Mesenchymal stem cell (in vitro differentiated cells and primary cell): ENCODE data around the gene CATSPER3.

ENCODE experiments used
- DNase-seq: peaks from one replicate; pipeline ENCODE4 v3.0.0-alpha.2; 2013
- H2AFZ ChIP-seq: one replicate; pipeline ENCODE4 v1.6.1; 2013; ENCODE audit warnings: low read depth, mild to moderate bottlenecking, control low read depth, inconsistent platforms, low read length, moderate library complexity
- H2AK5ac ChIP-seq: 2 replicates; pipeline ENCODE4 v1.6.1; 2013; ENCODE audit warnings: low read length, moderate library complexity, mild to moderate bottlenecking, inconsistent platforms; ENCODE audit not compliant: severe bottlenecking
- H2BK120ac ChIP-seq: one replicate; pipeline ENCODE4 v1.6.1; 2013; ENCODE audit warnings: low read depth, mild to moderate bottlenecking, inconsistent platforms, low read length, moderate library complexity
- H2BK12ac ChIP-seq, 2 experiments: one replicate each; pipeline ENCODE4 v1.6.1; 2013; ENCODE audit warnings: inconsistent platforms in 2 of 2, low read length in 2 of 2, mild to moderate bottlenecking in 2 of 2, moderate library complexity in 2 of 2, control low read depth in 1 of 2
- H2BK15ac ChIP-seq: one replicate; pipeline ENCODE4 v1.6.1; 2013; ENCODE audit warnings: mild to moderate bottlenecking, low read depth, inconsistent platforms; ENCODE audit not compliant: poor library complexity, severe bottlenecking
- H2BK5ac ChIP-seq: 2 replicates; pipeline ENCODE4 v1.6.1; 2013; ENCODE audit warnings: low read depth, mild to moderate bottlenecking, low read length, control low read depth, inconsistent platforms; ENCODE audit not compliant: poor library complexity, severe bottlenecking
- H3K14ac ChIP-seq, 2 experiments: one replicate each; pipeline ENCODE4 v1.6.1; 2013; ENCODE audit warnings: inconsistent platforms in 2 of 2, low read length in 2 of 2, control low read depth in 1 of 2, mild to moderate bottlenecking in 1 of 2, moderate library complexity in 1 of 2
- H3K18ac ChIP-seq, 2 experiments: one replicate each; pipeline ENCODE4 v1.6.1; 2013; ENCODE audit warnings: inconsistent platforms in 2 of 2, low read length in 2 of 2, control low read depth in 1 of 2, low read depth in 1 of 2, mild to moderate bottlenecking in 1 of 2
- H3K23ac ChIP-seq, 2 experiments: one replicate each; pipeline ENCODE4 v1.6.1; 2013; ENCODE audit warnings: inconsistent platforms in 2 of 2, low read length in 2 of 2, mild to moderate bottlenecking in 2 of 2, moderate library complexity in 2 of 2, control low read depth in 1 of 2
- H3K27ac ChIP-seq: 2 replicates; pipeline ENCODE4 v1.5.1; 2013; ENCODE audit warnings: mild to moderate bottlenecking, moderate library complexity, low read length, control low read depth, inconsistent platforms; ENCODE audit not compliant: poor library complexity, severe bottlenecking
- H3K27me3 ChIP-seq, 2 experiments: 2 replicates each; pipeline versions ENCODE4 v1.6.1 to v1.7.0; 2013; ENCODE audit warnings: low read length in 2 of 2, mild to moderate bottlenecking in 2 of 2, moderate library complexity in 2 of 2, control low read depth in 1 of 2, inconsistent platforms in 1 of 2; ENCODE audit not compliant: control insufficient read depth in 1 of 2, insufficient read depth in 1 of 2
- H3K36me3 ChIP-seq, 2 experiments: 2 replicates each; pipeline versions ENCODE4 v1.6.1 to v1.7.0; 2013; ENCODE audit warnings: low read length in 2 of 2, control low read depth in 1 of 2, inconsistent platforms in 1 of 2, low read depth in 1 of 2, mild to moderate bottlenecking in 1 of 2; ENCODE audit not compliant: insufficient read depth in 2 of 2, control insufficient read depth in 1 of 2
- H3K4ac ChIP-seq, 2 experiments: one replicate each; pipeline ENCODE4 v1.6.1; 2013; ENCODE audit warnings: inconsistent platforms in 2 of 2, low read length in 2 of 2, mild to moderate bottlenecking in 2 of 2, moderate library complexity in 2 of 2, control low read depth in 1 of 2, low read depth in 1 of 2
- H3K4me1 ChIP-seq: 2 replicates; pipeline ENCODE4 v1.6.1; 2013; ENCODE audit warnings: low read depth, low read length, control low read depth; ENCODE audit not compliant: control insufficient read depth, insufficient read depth
- H3K4me2 ChIP-seq: 2 replicates; pipeline ENCODE4 v1.6.1; 2013; ENCODE audit warnings: low read length, mild to moderate bottlenecking, inconsistent platforms; ENCODE audit not compliant: poor library complexity, severe bottlenecking
- H3K4me3 ChIP-seq, 2 experiments: 2 replicates each; pipeline versions ENCODE4 v1.5.1 to v1.7.0; 2013; ENCODE audit warnings: low read length in 2 of 2, mild to moderate bottlenecking in 2 of 2, control low read depth in 1 of 2, low read depth in 1 of 2; ENCODE audit not compliant: insufficient read depth in 1 of 2
- H3K79me1 ChIP-seq: replicated peaks from 2 replicates; pipeline ENCODE4 v1.6.1; 2013; ENCODE audit warnings: mild to moderate bottlenecking, control low read depth, low read length, inconsistent platforms; ENCODE audit not compliant: poor library complexity, severe bottlenecking
- H3K9ac ChIP-seq: 2 replicates; pipeline ENCODE4 v1.7.0; 2013; ENCODE audit warnings: mild to moderate bottlenecking, low read length, moderate library complexity
- H3K9me3 ChIP-seq: 2 replicates; pipeline ENCODE4 v1.7.0; 2013; ENCODE audit warnings: mild to moderate bottlenecking, low read length; ENCODE audit not compliant: control insufficient read depth
- H4K8ac ChIP-seq: one replicate; pipeline ENCODE4 v1.6.1; 2013; ENCODE audit warnings: inconsistent platforms, mild to moderate bottlenecking, low read length, moderate library complexity
- H4K91ac ChIP-seq: one replicate; pipeline ENCODE4 v1.6.1; 2013; ENCODE audit warnings: mild to moderate bottlenecking, low read length, inconsistent platforms
- WGBS: methylation state at CpG from one replicate; pipeline ENCODE4 v1.1.7; 2013; ENCODE audit warnings: mixed read lengths; 5-methylcytosine and 5-hydroxymethylcytosine counted together

CATSPER3 gene

DNA sequence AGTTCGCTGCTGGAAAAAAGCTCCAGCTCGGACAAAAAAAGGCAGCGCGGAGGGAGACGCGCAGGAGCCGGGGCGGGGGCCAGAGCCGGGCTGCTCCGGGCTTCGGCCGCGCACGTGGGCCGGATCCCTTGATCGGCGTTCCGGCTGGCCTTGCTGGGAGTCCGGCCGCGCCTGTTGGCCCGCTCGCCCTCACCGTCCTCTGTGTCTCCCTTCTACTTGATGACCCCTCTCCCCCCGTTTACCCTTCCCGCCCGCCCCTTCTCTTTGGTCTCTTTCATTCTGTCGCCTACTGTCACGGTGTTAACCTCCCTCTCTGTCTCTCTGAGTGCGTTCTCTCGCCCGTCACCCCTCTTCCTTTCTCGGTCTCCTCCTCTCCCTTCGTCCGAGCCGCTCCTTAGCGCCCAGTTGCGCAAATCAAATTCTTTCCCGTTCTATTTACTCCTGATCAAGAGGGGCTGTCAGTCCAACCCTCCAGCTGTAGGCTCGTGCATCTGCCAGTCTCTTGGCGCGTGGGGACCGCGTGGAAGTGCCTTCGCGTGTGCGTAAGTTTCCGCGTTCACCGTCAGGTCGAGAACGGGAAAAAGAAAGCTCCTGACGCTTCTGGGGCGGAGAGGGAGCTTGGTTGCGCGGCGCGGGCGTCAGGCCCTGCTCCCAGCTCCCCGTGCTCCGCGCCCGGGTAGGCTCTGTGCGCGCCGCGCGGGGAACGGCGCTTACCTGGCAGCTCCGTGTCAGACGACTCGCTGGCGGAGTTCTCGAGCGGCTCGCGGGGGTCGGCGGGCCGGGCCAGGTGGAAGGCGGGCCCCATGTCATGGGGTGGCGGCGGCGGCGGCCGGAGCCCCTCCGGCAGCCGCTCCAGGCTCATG is 65.5 kb downstream of the CATSPER3 start:
- H3K79me1 ChIP-seq = no peaks in the 10 kb centered on the region
- H2BK5ac ChIP-seq = no peak overlapping the region
- H3K9ac ChIP-seq = peak overlapping the region; percentile 61
- under 1% methylated on average over 62 of the region's 89 CpGs for WGBS
- peak overlapping the region; percentile 82 for H2BK15ac ChIP-seq
- peak overlapping the region; percentile 70 for H4K91ac ChIP-seq
- peak overlapping the region; percentile 40 to 77 for H3K4me3 ChIP-seq
- peak overlapping the region in 1 of 2 experiments; percentile 2 for H3K14ac ChIP-seq
- H3K23ac ChIP-seq = peak overlapping the region in 1 of 2 experiments; percentile 14
- no peaks in the 10 kb centered on the region for H3K36me3 ChIP-seq
- H3K18ac ChIP-seq = peak overlapping the region; percentile 82 to 90
- H2AFZ ChIP-seq = no peak overlapping the region
- peak overlapping the region; percentile 73 for H3K4me2 ChIP-seq
- peak overlapping the region in 1 of 2 experiments; percentile 66 for H2BK12ac ChIP-seq
- peaks cover 5% of the 10 kb centered on the region for H3K9me3 ChIP-seq
- peaks cover 30% of the 10 kb centered on the region for H3K4me1 ChIP-seq
- H3K4ac ChIP-seq = peak overlapping the region; percentile 20 to 43
- H2AK5ac ChIP-seq = no peak overlapping the region
- no peak overlapping the region for H3K27ac ChIP-seq
- H2BK120ac ChIP-seq = peak overlapping the region; percentile 78
- peak overlapping the region; percentile 85 for H4K8ac ChIP-seq
- DNase-seq = peak; percentile 63
- H3K27me3 ChIP-seq = peaks cover 84 to 89% of the 10 kb centered on the region in 2 experiments

DNA sequence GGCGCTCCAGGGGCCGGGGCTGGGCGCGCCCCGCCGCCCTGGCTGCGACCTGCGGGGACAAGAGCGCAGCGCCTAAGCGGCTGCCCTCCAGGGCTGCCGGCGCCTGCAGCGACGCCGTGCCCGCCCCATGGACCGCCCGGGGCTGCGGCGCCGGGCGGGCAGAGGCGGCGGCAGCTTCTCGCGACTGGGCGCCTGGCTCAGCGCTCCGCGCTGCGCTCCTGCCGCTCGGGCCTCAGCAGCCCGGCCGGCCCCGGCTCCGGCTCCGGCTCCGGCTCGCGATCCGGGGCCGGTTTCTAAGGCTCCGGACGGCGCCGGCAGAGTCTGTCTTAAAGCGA is 66.2 kb downstream of the CATSPER3 start, which contains the start of gene PITX1:
Gene PITX1, minus strand, starts transcription at position 328 of the 335 bp plus-strand sequence. CDS start 347 bp downstream, outside the sequence.
- Histone ChIP-seq H3K79me1 (no peaks in the 10 kb centered on the region), H2BK15ac (peak within 1 kb of the TSS; percentile 54), H3K4me3 (peak within 1 kb of the TSS; percentile 40 to 77), H2BK120ac (peak within 1 kb of the TSS; percentile 21), H2BK5ac (no peak within 1 kb of the TSS), H3K18ac (peak within 1 kb of the TSS; percentile 82 to 90), H3K4ac (peak within 1 kb of the TSS; percentile 20 to 47), H2AFZ (peak within 1 kb of the TSS; percentile 65), H3K27me3 (peaks cover 85 to 90% of the 10 kb centered on the region in 2 experiments), H3K23ac (peak within 1 kb of the TSS in 1 of 2 experiments; percentile 14), H2BK12ac (peak within 1 kb of the TSS in 1 of 2 experiments; percentile 66), H3K4me1 (peaks cover 30% of the 10 kb centered on the region), H4K8ac (peak within 1 kb of the TSS; percentile 85), H3K9me3 (peaks cover 3% of the 10 kb centered on the region), H3K9ac (peak within 1 kb of the TSS; percentile 54), H4K91ac (peak within 1 kb of the TSS; percentile 90), H3K4me2 (peak within 1 kb of the TSS; percentile 73), H2AK5ac (no peak within 1 kb of the TSS), H3K14ac (peak within 1 kb of the TSS in 1 of 2 experiments; percentile 2), H3K27ac (no peak within 1 kb of the TSS), H3K36me3 (no peaks in the 10 kb centered on the region)
- DNase-seq = no peak
- 0% methylated on average over 16 of the region's 49 CpGs for WGBS

DNA sequence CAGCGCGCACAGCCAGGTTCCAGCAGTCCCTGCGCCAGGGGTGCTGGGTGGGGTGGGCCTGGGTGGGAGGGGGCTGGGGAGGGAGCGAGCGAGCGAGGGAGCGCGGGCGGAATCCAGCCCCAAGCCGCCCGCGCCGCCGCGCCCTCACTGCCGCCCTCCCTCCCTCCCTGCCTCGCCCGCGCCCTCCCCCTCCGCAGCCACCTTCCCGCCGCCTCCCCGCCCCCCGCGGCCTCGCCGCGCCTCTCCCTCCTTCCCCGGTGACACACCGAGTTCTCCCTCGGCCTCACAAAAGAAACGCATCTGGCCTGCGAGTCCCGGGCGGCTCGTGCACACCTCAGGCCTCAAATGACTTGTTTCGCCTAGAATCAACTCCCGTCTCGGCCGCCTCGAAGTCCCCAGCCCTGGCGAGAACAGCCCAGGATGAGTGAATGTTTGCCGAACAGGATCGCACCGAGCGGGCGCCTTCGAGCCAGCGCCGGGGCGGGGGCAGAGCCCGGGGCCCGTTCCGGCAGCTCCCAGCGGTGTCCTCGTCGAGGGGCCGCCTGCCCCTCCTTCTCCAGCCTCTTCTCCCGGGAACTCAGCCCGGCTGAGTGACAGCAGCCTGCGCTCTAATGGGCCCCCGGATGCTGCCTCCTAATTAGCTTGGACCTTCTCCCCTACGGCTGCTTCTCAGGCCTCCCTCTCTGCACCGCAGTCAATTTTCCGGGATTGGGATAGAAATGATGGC is 66.7 kb downstream of the CATSPER3 start:
- Histone ChIP-seq H3K36me3 (no peaks in the 10 kb centered on the region), H3K18ac (peak overlapping the region in 1 of 2 experiments; percentile 35), H3K4me1 (peaks cover 30% of the 10 kb centered on the region), H3K4me3 (peak overlapping the region in 1 of 2 experiments; percentile 33), H2BK5ac (no peak overlapping the region), H2AK5ac (no peak overlapping the region), H2BK15ac (peak overlapping the region; percentile 33), H3K9me3 (no peaks in the 10 kb centered on the region), H3K27me3 (peaks cover 85 to 90% of the 10 kb centered on the region in 2 experiments), H3K4me2 (peak overlapping the region; percentile 73), H2AFZ (peak overlapping the region; percentile 65), H2BK120ac (no peak overlapping the region), H3K14ac (no peak overlapping the region), H3K23ac (no peak overlapping the region), H4K91ac (no peak overlapping the region), H3K4ac (peak overlapping the region in 1 of 2 experiments; percentile 47), H3K9ac (no peak overlapping the region), H3K27ac (no peak overlapping the region), H4K8ac (no peak overlapping the region), H3K79me1 (no peaks in the 10 kb centered on the region), H2BK12ac (peak overlapping the region in 1 of 2 experiments; percentile 45)
- peak; percentile 68 for DNase-seq
- WGBS = 2% methylated on average over 34 of the region's 65 CpGs
